ENCODE data around the gene SPDEF.

The SPDEF gene

DNA sequence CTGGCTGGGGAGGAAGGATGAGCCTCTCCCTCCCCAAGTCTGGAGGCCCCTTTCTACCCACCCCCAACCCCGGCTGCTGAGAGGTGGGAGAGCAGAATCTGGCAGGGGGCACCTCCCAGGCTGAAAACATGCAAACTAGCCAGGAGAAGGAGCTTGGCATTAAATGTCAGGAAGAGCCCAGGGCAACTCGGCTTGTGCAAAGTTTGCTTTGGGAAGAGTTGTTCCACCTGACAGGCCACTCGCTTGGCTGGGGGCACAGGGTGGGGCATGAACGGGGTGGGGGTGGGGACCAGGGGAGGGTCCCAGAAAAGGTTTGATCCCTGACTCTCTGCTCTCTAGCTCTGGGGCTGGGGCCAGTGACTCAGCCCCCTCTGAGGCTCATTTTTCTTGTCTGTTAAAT is 3.0 kb downstream of the SPDEF start:
- Histone ChIP-seq H3K4me3 (IDR thresholded peaks at IDR 0.05; ENCODE audit: insufficient read depth, low read depth, low read length) (no peak overlapping the region), H3K4me2 (no peak overlapping the region), H3K36me3 (ENCODE audit: insufficient read depth) (no peaks in the 10 kb centered on the region), H3K9ac (no peak overlapping the region), H3K4me1 (ENCODE audit: low read depth, poor library complexity, severe bottlenecking) (no peaks in the 10 kb centered on the region), H2AFZ (ENCODE audit: low read depth) (no peak overlapping the region), H3K27ac (no peak overlapping the region), H3K79me2 (ENCODE audit: insufficient read depth, low read depth) (no peaks in the 10 kb centered on the region), H3K27me3 (ENCODE audit: insufficient read depth, low read depth) (no peaks in the 10 kb centered on the region; the same call in 1 of the 2 replicates), H4K20me1 (ENCODE audit: insufficient read depth) (no peaks in the 10 kb centered on the region)
- TF ChIP-seq, protein P1, sequence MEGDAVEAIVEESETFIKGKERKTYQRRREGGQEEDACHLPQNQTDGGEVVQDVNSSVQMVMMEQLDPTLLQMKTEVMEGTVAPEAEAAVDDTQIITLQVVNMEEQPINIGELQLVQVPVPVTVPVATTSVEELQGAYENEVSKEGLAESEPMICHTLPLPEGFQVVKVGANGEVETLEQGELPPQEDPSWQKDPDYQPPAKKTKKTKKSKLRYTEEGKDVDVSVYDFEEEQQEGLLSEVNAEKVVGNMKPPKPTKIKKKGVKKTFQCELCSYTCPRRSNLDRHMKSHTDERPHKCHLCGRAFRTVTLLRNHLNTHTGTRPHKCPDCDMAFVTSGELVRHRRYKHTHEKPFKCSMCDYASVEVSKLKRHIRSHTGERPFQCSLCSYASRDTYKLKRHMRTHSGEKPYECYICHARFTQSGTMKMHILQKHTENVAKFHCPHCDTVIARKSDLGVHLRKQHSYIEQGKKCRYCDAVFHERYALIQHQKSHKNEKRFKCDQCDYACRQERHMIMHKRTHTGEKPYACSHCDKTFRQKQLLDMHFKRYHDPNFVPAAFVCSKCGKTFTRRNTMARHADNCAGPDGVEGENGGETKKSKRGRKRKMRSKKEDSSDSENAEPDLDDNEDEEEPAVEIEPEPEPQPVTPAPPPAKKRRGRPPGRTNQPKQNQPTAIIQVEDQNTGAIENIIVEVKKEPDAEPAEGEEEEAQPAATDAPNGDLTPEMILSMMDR (conservative IDR thresholded peaks at IDR 0.05; ENCODE audit: low read depth, low read length), result no peak

DNA sequence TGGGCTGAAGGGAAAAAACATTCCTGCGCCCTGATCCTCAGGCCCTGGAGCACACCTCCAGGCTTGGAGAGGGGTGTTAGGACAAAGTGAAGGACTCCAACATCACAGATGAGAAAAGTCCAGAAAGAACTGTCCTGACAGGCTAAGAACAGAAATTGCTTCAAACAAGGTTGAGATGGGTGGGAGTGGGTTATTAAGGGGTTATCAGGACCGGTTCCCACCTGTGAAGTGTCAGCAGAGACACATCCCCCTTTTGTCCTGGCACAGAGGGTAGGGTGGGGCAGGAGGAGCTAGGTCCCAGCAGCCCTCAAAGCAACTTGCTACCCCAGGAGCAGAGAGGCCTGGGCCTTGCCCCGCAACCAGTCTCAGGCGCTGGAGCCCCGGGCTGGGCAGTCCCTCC is 3.5 kb downstream of the SPDEF start:
- H3K27ac ChIP-seq, result no peak overlapping the region
- no peak overlapping the region for H3K4me2 ChIP-seq
- TF ChIP-seq, protein P1 (conservative IDR thresholded peaks at IDR 0.05; ENCODE audit: low read depth, low read length), result no peak
- no peak overlapping the region for H2AFZ ChIP-seq (ENCODE audit: low read depth)
- H3K79me2 ChIP-seq (ENCODE audit: insufficient read depth, low read depth), result no peaks in the 10 kb centered on the region
- no peaks in the 10 kb centered on the region for H3K4me1 ChIP-seq (ENCODE audit: low read depth, poor library complexity, severe bottlenecking)
- no peak overlapping the region for H3K4me3 ChIP-seq (IDR thresholded peaks at IDR 0.05; ENCODE audit: insufficient read depth, low read depth, low read length)
- H4K20me1 ChIP-seq (ENCODE audit: insufficient read depth), result no peaks in the 10 kb centered on the region
- no peaks in the 10 kb centered on the region; the same call in 1 of the 2 replicates for H3K27me3 ChIP-seq (ENCODE audit: insufficient read depth, low read depth)
- H3K9ac ChIP-seq, result no peak overlapping the region
- H3K36me3 ChIP-seq (ENCODE audit: insufficient read depth), result no peaks in the 10 kb centered on the region

DNA sequence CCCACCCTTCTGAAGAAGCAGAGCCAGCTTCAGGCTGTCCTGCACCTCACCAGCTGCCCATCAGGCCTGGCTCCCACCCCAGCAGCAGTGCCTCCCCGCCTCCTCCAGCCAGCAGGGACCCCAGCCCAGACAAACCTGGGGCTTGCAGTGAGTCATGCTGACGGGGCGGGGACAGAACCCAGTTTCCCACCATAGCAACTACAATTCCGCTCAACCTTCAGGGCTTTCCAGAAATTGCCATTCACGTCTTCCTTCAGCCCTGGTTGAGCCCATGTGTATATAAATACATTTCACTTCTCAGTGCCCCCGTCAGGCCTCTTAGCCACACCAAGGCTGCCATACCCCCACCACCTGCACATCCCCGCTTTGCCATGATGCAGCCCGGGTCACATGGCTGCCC is 4.4 kb downstream of the SPDEF start:
- Histone ChIP-seq H3K79me2 (ENCODE audit: insufficient read depth, low read depth) (no peaks in the 10 kb centered on the region), H3K27me3 (ENCODE audit: insufficient read depth, low read depth) (no peaks in the 10 kb centered on the region; the same call in 1 of the 2 replicates), H4K20me1 (ENCODE audit: insufficient read depth) (no peaks in the 10 kb centered on the region), H2AFZ (ENCODE audit: low read depth) (no peak overlapping the region), H3K27ac (no peak overlapping the region), H3K9ac (no peak overlapping the region), H3K36me3 (ENCODE audit: insufficient read depth) (no peaks in the 10 kb centered on the region), H3K4me3 (IDR thresholded peaks at IDR 0.05; ENCODE audit: insufficient read depth, low read depth, low read length) (no peak overlapping the region), H3K4me2 (no peak overlapping the region), H3K4me1 (ENCODE audit: low read depth, poor library complexity, severe bottlenecking) (no peaks in the 10 kb centered on the region)
- TF ChIP-seq, protein P1 (conservative IDR thresholded peaks at IDR 0.05; ENCODE audit: low read depth, low read length), result no peak

DNA sequence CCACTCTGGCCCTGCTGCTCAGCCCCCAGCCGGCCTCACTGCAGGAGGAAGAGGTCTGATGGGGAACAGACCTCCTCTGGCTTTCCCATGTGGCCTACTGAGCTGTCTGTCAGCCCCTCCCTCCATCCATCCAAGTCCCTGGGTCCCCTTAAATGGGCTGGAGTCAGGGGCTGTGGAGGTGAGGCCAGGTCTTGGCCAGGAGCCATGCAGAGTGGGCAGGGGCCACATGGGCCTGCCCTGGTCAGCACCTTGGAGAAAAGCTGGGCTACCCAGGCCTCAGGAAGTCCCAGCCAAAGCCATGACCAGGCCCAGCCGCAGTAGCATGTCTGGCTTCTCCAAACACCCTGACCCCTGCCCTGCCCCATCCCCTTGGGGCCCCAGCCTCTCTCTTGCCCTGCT is 6.3 kb downstream of the SPDEF start:
- Histone ChIP-seq H3K27me3 (ENCODE audit: insufficient read depth, low read depth) (no peaks in the 10 kb centered on the region; the same call in 1 of the 2 replicates), H3K79me2 (ENCODE audit: insufficient read depth, low read depth) (no peaks in the 10 kb centered on the region), H2AFZ (ENCODE audit: low read depth) (no peak overlapping the region), H3K9ac (no peak overlapping the region), H3K4me2 (no peak overlapping the region), H3K4me3 (IDR thresholded peaks at IDR 0.05; ENCODE audit: insufficient read depth, low read depth, low read length) (no peak overlapping the region), H3K27ac (no peak overlapping the region), H3K36me3 (ENCODE audit: insufficient read depth) (no peaks in the 10 kb centered on the region), H4K20me1 (ENCODE audit: insufficient read depth) (no peaks in the 10 kb centered on the region), H3K4me1 (ENCODE audit: low read depth, poor library complexity, severe bottlenecking) (no peaks in the 10 kb centered on the region)
- TF ChIP-seq, protein P1 (conservative IDR thresholded peaks at IDR 0.05; ENCODE audit: low read depth, low read length), result no peak

All from KMS-11 (cell line).